Stimulated activated CD8-positive, alpha-beta memory T cell treated with anti-CD3 and anti-CD28 coated beads, Interleukin-15, amount 100 ng/mL, for 48 hours (primary cell): Measurements from ENCODE around the gene ENAH.
"Not testable (repeated sequence)": the region's sequence is repeated elsewhere in the genome, so short reads cannot be mapped to it uniquely, and the experiment has no call there.

ENCODE experiments used
- DNase-seq, 2 donors: peaks; one replicate each; pipeline ENCODE4 v3.0.0-alpha.2; 2020; ENCODE audit warnings: low read depth in 2 of 2

Gene ENAH

GRCh38 chr1:225493591-225494246, 159.2 kb downstream of the ENAH start:
- no peak for DNase-seq

DNA sequence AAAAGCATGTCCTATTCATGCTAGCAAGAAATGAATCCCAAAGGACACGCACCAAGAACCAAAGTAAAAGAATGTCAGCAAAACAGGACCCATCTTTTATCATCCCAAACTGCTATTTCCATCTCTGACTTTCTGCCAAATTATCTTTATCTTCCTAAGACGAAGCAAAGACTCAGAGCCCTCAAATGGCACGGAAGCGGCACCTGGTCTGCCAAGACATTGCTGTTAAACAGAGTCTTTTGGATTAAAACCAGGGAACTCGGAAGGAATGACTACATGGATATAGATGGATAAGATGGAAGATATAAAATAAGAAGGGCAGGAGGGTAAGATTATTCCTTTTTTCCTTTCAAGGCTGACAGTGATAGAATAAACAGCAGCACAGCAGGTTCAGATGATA, 164.2 kb downstream of the ENAH start:
- DNase-seq = no peak

DNA sequence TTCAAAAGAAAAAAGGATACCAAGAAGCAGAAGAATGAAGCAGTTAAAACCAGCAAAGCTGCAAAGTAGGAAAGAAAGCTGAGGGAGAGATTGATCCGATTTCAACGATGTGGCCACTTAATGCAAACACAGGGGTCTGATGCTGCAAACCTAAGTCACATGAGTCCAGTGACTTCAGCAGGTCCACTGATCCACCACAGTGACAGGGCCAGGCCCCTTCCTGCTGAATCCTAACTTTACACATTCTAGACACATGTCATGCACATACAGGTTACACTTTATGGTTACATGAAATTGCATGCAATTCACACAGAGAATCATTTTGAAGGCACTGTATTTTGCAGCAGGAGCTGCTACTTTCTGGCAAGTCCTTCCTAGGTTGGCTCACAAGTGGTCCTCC, 166.1 kb downstream of the ENAH start:
- DNase-seq = no peak

- no peak for DNase-seq
Measured at GRCh38 chr1:225485991-225486530, 166.9 kb downstream of the ENAH start.

GRCh38 chr1:225485226-225485625, 167.7 kb downstream of the ENAH start:
- no peak for DNase-seq

DNA sequence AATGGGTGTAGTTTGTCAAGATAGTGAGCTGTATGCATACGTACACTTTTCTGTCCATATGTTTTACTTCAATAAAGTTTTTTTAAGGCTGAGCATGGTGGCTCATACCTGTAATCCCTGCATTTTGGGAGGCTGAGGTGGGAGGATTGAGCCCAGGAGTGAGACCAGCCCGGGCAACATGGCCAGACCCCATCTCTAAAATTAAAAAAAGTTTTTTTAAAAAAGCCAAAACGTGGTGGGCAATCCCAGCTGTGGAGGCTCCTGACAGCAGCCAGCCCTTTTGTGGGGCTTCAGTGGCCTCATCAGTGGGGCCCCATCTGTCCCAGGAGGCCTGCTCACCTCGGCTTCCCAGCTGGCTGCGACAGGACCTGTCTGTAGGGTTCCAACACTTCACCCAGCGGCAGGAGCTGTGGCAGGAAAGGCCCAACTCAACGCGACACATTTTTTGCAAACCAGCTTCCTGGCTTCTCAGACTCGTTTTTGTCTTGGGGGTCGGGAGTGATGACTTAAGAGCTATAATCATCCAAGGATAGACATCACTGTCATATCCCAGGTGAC, 168.2 kb downstream of the ENAH start:
- no peak for DNase-seq

- no peak for DNase-seq
Measured at GRCh38 chr1:225483818-225484656, 168.9 kb downstream of the ENAH start.

DNA sequence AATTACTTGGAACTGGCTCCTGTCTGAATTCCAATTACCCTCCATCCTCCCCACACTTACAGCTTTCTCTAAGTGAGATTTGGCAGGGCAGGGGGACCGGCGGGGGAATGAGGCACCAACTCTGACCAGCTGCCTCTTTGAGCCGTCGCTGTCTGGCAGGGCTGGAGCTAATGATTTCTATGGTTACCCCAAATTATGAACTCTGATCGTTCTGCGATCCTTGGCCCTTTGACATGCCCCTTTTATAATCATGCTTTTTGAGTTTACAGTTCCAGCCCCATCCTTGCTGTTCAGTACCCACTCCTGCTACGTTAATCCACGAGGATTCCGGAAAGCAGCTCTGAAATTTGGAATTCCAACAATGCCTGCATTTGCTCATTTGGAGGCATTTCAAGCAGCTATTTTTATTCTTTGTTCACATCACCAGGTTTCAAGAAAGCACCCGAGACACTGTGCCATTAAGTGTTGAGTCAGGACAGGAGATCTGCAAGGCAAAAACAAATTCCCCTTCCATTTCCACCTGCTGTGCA, 170.4 kb downstream of the ENAH start:
- no peak for DNase-seq

DNA sequence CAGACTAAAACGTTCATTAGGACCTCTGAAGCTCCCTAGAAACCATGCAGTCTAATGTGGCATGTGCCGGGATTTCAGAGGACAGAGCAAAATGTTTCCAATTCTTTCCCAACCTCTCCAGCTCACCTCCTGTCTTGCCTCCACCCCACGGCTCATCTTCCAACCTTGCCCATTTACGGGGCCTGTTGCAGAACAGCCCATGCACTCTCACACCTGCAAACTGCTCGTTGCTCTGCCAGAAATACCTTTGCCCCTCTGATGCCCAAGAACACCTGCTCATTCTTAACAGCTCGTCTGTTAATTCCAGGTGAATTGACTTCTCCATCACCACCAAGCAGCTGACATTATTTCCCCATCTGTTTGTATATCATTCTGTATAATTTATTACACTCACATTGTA, 171.2 kb downstream of the ENAH start:
- no peak for DNase-seq

DNA sequence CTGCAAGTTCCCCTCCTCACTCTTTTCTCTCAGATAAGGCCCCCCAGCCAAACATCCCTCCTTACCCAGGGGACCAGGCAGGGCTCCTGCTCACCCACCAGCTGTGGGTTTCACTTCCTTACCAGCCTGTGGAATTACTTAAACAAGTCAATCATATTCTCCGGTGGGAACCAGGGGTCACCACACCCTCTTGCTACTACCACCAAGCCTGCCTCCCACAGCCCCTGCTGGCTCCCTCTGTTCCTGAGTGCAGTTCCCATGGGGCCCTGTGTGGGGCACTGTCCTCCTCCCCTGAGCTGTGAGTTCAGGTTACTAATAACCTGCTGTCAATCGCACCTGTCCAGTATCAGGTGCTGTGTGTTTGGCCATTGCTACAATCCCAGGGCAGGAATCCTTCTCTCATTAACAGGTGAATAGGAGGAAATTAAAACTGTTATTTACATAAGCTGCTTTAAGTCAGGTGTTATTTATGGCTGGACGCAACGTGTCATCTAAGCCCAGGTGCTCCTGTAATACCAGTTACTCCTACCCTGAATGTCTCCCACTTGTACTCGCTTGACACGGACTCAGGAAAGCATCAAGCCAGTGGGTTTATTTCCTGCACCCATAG, 172.0 kb downstream of the ENAH start:
- DNase-seq = no peak

DNA sequence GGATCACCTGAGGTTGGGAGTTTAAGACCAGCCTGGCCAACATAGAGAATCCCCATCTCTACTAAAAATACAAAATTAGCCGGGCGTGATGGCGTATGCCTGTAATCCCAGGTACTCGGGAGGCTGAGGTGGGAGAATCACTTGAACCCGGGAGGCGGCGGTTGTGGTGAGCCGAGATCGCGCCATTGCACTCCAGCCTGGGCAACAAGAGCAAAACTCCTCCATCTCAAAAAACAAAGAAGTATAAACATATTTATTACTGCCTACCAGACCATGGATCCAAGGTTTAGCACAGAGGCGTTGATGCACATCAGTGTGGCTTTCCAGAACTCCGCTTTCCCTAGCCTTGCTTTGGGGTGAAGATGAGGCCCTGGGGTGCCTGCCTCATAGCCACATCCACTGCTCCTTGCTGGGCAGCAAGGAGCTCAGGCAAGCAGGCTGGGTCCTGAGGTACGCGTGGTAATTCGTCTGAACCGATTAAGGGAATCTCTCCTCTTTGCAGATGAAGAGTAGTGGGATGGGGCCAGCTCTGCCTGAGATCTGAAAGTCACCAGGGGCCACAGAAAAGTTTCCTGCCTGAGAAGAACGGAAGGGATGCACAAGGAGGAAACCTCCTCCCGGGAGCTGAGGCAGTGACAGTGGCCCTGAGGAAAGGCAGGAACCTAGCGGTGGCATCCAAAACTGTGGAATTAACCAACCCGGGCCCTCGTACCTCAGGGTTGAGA, 172.8 kb downstream of the ENAH start:
- no peak for DNase-seq

- DNase-seq = no peak
Measured at GRCh38 chr1:225479341-225479740, 173.6 kb downstream of the ENAH start.

DNA sequence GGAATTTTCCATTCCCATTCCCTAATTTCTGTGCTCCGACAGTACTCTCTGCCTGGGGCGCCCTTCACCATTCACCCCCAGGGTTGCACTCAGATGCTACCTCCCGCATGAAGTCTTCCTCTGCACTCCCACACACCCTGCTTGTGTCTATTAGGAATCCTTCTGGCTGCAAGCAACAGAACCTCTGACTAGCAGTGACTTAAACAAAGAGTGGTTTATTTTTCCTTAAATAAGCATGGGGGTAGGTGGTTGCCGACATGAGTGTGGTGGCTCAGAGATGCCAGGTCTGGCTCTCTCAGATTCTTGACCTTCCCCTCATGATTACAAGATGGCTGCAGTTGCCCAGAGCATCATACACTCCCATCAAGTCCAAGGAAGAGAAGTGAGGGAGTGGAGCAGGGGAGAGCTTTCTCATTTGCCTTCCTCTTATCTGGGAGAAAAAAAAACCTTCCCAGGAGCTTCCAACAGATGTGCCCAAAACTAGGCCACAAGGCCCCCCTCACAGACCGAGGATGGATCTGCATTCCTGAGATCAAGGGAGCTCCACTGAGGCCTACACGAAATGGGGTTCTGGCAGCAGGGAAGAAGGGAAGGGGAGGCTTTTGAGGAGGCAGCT, 175.5 kb downstream of the ENAH start:
- DNase-seq = no peak

GRCh38 chr1:225476538-225476988, 176.4 kb downstream of the ENAH start:
- DNase-seq = no peak

DNA sequence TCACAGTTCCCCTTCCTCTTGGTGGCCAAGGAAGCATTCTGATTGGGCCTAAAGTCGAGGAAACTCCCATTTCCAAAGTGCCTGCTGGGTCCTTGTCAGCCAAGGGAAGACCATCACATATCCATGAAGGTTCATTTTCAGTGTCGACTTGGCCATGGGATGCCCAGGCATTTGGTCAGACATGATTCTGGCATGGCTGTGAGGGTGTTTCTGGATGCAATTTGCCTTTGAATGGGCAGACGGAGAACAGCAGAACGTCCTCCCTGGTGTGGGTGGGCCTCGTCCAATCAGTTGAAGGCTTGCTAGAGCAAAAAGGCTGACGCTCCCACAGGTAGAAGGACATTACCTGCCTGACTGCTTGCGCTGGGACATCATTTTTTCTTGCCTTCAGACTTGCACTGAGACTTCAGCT, 176.8 kb downstream of the ENAH start:
- DNase-seq = no peak

- DNase-seq = peak; percentile 43 to 53
Measured at GRCh38 chr1:225474986-225475820, 177.7 kb downstream of the ENAH start.

GRCh38 chr1:225474439-225474985, 178.4 kb downstream of the ENAH start:
- DNase-seq = no peak

- DNase-seq = not testable (repeated sequence)
Measured at GRCh38 chr1:225473676-225474438, 179.1 kb downstream of the ENAH start.

DNA sequence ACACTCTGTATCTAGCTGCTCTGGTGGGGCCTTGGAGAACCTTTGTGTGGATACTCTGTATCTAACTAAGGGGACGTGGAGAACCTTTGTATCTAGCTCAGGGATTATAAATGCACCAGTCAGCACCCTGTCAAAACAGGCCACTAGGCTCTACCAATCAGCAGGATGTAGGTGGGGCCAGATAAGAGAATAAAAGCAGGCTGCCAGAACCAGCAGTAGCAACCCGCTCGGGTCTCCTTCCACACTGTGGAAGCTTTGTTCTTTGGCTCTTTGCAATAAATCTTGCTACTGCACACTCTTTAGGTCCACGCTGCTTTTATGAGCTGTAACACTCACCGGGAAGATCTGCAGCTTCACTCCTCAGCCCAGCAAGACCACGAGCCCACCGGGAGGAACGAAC, 179.7 kb downstream of the ENAH start:
- DNase-seq = not testable (repeated sequence)
